Measurements from ENCODE around the gene RNF215.
A peak's percentile ranks its signal among the peaks of the same experiment; 100 is the strongest.

Gene RNF215

GRCh38 chr22:30433227-30433626 lies 46.0 kb upstream of the RNF215 start:
- Histone ChIP-seq H4K8ac (ENCODE audit: low read depth, low read length) (no peak overlapping the region), H3K36me3 (ENCODE audit: control insufficient read depth, insufficient read depth, low read length) (no peaks in the 10 kb centered on the region), H3K56ac (ENCODE audit: low read length) (no peak overlapping the region), H3K79me1 (ENCODE audit: low read length) (no peaks in the 10 kb centered on the region), H3K4me2 (ENCODE audit: low read length) (no peak overlapping the region), H3K27me3 (ENCODE audit: insufficient read depth, low read length, poor library complexity) (no peaks in the 10 kb centered on the region), H3K79me2 (ENCODE audit: control insufficient read depth, insufficient read depth, low read length) (no peaks in the 10 kb centered on the region), H2BK5ac (ENCODE audit: low read length) (no peak overlapping the region), H2AK5ac (ENCODE audit: low read length) (no peak overlapping the region), H3K23ac (ENCODE audit: low read length) (no peak overlapping the region), H2BK120ac (ENCODE audit: low read depth, low read length) (no peak overlapping the region), H3K18ac (ENCODE audit: low read length) (no peak overlapping the region), H4K5ac (ENCODE audit: low read length) (no peak overlapping the region), H3K4me1 (ENCODE audit: control insufficient read depth, low read depth, low read length) (no peaks in the 10 kb centered on the region), H3K27ac (ENCODE audit: low read depth, low read length) (no peak overlapping the region), H3K4me3 (ENCODE audit: low read length) (no peak overlapping the region), H2BK15ac (replicated peaks; ENCODE audit: low read depth) (no peak overlapping the region), H3K4ac (ENCODE audit: low read depth, low read length) (no peak overlapping the region), H3K9ac (ENCODE audit: low read length) (no peak overlapping the region)
- DNase-seq: no peak
- WGBS (ENCODE audit: extremely low coverage, insufficient coverage, low lambda C conversion rate): no CpG with 5 or more reads among the region's 3 CpGs

- H3K27me3 ChIP-seq (ENCODE audit: insufficient read depth, low read length, poor library complexity): no peaks in the 10 kb centered on the region
- H3K18ac ChIP-seq (ENCODE audit: low read length): no peak overlapping the region
- no peak overlapping the region for H3K4ac ChIP-seq (ENCODE audit: low read depth, low read length)
- H3K56ac ChIP-seq (ENCODE audit: low read length): peak overlapping the region; percentile 46
- H2BK5ac ChIP-seq (ENCODE audit: low read length): no peak overlapping the region
- no peak overlapping the region for H4K5ac ChIP-seq (ENCODE audit: low read length)
- no CpG with 5 or more reads among the region's 2 CpGs for WGBS (ENCODE audit: extremely low coverage, insufficient coverage, low lambda C conversion rate)
- no peak overlapping the region for H3K27ac ChIP-seq (ENCODE audit: low read depth, low read length)
- H3K9ac ChIP-seq (ENCODE audit: low read length): no peak overlapping the region
- DNase-seq: no peak
- no peak overlapping the region for H2BK120ac ChIP-seq (ENCODE audit: low read depth, low read length)
- H4K8ac ChIP-seq (ENCODE audit: low read depth, low read length): no peak overlapping the region
- no peak overlapping the region for H3K23ac ChIP-seq (ENCODE audit: low read length)
- H3K36me3 ChIP-seq (ENCODE audit: control insufficient read depth, insufficient read depth, low read length): no peaks in the 10 kb centered on the region
- no peaks in the 10 kb centered on the region for H3K79me1 ChIP-seq (ENCODE audit: low read length)
- no peak overlapping the region for H3K4me2 ChIP-seq (ENCODE audit: low read length)
- no peaks in the 10 kb centered on the region for H3K4me1 ChIP-seq (ENCODE audit: control insufficient read depth, low read depth, low read length)
- no peak overlapping the region for H2BK15ac ChIP-seq (replicated peaks; ENCODE audit: low read depth)
- H2AK5ac ChIP-seq (ENCODE audit: low read length): no peak overlapping the region
- no peaks in the 10 kb centered on the region for H3K79me2 ChIP-seq (ENCODE audit: control insufficient read depth, insufficient read depth, low read length)
- H3K4me3 ChIP-seq (ENCODE audit: low read length): no peak overlapping the region
Observed at GRCh38 chr22:30432520-30432919, 45.3 kb upstream of the RNF215 start.

- H3K79me1 ChIP-seq (ENCODE audit: low read length): no peaks in the 10 kb centered on the region
- no peaks in the 10 kb centered on the region for H3K79me2 ChIP-seq (ENCODE audit: control insufficient read depth, insufficient read depth, low read length)
- no peaks in the 10 kb centered on the region for H3K36me3 ChIP-seq (ENCODE audit: control insufficient read depth, insufficient read depth, low read length)
- no peak overlapping the region for H3K27ac ChIP-seq (ENCODE audit: low read depth, low read length)
- no peak overlapping the region for H3K23ac ChIP-seq (ENCODE audit: low read length)
- no CpG with 5 or more reads among the region's 4 CpGs for WGBS (ENCODE audit: extremely low coverage, insufficient coverage, low lambda C conversion rate)
- H2AK5ac ChIP-seq (ENCODE audit: low read length): no peak overlapping the region
- no peak overlapping the region for H3K56ac ChIP-seq (ENCODE audit: low read length)
- no peak overlapping the region for H2BK5ac ChIP-seq (ENCODE audit: low read length)
- no peaks in the 10 kb centered on the region for H3K4me1 ChIP-seq (ENCODE audit: control insufficient read depth, low read depth, low read length)
- H3K27me3 ChIP-seq (ENCODE audit: insufficient read depth, low read length, poor library complexity): no peaks in the 10 kb centered on the region
- H3K4me3 ChIP-seq (ENCODE audit: low read length): no peak overlapping the region
- no peak overlapping the region for H4K5ac ChIP-seq (ENCODE audit: low read length)
- no peak overlapping the region for H2BK120ac ChIP-seq (ENCODE audit: low read depth, low read length)
- no peak overlapping the region for H3K4ac ChIP-seq (ENCODE audit: low read depth, low read length)
- no peak for DNase-seq
- H3K9ac ChIP-seq (ENCODE audit: low read length): no peak overlapping the region
- no peak overlapping the region for H3K4me2 ChIP-seq (ENCODE audit: low read length)
- no peak overlapping the region for H2BK15ac ChIP-seq (replicated peaks; ENCODE audit: low read depth)
- H3K18ac ChIP-seq (ENCODE audit: low read length): no peak overlapping the region
- no peak overlapping the region for H4K8ac ChIP-seq (ENCODE audit: low read depth, low read length)
Observed at GRCh38 chr22:30432096-30432495, 44.9 kb upstream of the RNF215 start.

DNA sequence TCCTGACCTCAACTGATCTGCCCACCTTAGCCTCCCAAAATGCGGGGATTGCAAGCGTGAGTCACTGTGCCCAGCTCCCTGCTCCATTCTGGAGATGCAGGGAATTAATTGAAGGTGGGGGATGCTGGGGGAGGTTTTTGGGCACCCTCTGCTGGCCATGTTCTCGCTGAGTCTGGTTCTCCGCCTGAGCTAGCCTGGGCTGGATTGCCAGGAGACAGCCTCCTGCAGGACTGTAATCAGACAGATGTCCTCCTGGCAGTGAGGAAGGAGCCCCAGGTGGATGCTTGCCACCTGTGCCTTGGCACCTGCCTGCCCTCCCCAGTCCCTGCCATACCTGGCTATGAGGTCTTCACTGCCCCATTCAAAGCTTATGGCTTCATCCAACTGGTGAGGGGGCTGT lies 43.7 kb upstream of the RNF215 start:
- Histone ChIP-seq H2BK15ac (replicated peaks; ENCODE audit: low read depth) (no peak overlapping the region), H3K4ac (ENCODE audit: low read depth, low read length) (no peak overlapping the region), H3K36me3 (ENCODE audit: control insufficient read depth, insufficient read depth, low read length) (no peaks in the 10 kb centered on the region), H2BK120ac (ENCODE audit: low read depth, low read length) (no peak overlapping the region), H3K18ac (ENCODE audit: low read length) (no peak overlapping the region), H2BK5ac (ENCODE audit: low read length) (no peak overlapping the region), H3K4me1 (ENCODE audit: control insufficient read depth, low read depth, low read length) (no peaks in the 10 kb centered on the region), H2AK5ac (ENCODE audit: low read length) (no peak overlapping the region), H4K8ac (ENCODE audit: low read depth, low read length) (no peak overlapping the region), H3K79me1 (ENCODE audit: low read length) (peaks cover 3% of the 10 kb centered on the region), H3K27me3 (ENCODE audit: insufficient read depth, low read length, poor library complexity) (no peaks in the 10 kb centered on the region), H3K9ac (ENCODE audit: low read length) (no peak overlapping the region), H3K4me2 (ENCODE audit: low read length) (no peak overlapping the region), H4K5ac (ENCODE audit: low read length) (no peak overlapping the region), H3K23ac (ENCODE audit: low read length) (no peak overlapping the region), H3K79me2 (ENCODE audit: control insufficient read depth, insufficient read depth, low read length) (no peaks in the 10 kb centered on the region), H3K56ac (ENCODE audit: low read length) (no peak overlapping the region), H3K27ac (ENCODE audit: low read depth, low read length) (no peak overlapping the region), H3K4me3 (ENCODE audit: low read length) (no peak overlapping the region)
- DNase-seq: no peak
- WGBS (ENCODE audit: extremely low coverage, insufficient coverage, low lambda C conversion rate): no CpG with 5 or more reads among the region's 4 CpGs

- no peak overlapping the region for H3K18ac ChIP-seq (ENCODE audit: low read length)
- H3K36me3 ChIP-seq (ENCODE audit: control insufficient read depth, insufficient read depth, low read length): no peaks in the 10 kb centered on the region
- H3K79me2 ChIP-seq (ENCODE audit: control insufficient read depth, insufficient read depth, low read length): no peaks in the 10 kb centered on the region
- WGBS (ENCODE audit: extremely low coverage, insufficient coverage, low lambda C conversion rate): no CpG with 5 or more reads among the region's 4 CpGs
- no peak overlapping the region for H2BK15ac ChIP-seq (replicated peaks; ENCODE audit: low read depth)
- no peak overlapping the region for H2BK5ac ChIP-seq (ENCODE audit: low read length)
- H2AK5ac ChIP-seq (ENCODE audit: low read length): no peak overlapping the region
- H3K56ac ChIP-seq (ENCODE audit: low read length): no peak overlapping the region
- no peak overlapping the region for H4K5ac ChIP-seq (ENCODE audit: low read length)
- H3K9ac ChIP-seq (ENCODE audit: low read length): no peak overlapping the region
- peaks cover 1% of the 10 kb centered on the region for H3K4me1 ChIP-seq (ENCODE audit: control insufficient read depth, low read depth, low read length)
- no peak overlapping the region for H4K8ac ChIP-seq (ENCODE audit: low read depth, low read length)
- H3K79me1 ChIP-seq (ENCODE audit: low read length): peaks cover 3% of the 10 kb centered on the region
- no peak overlapping the region for H3K4ac ChIP-seq (ENCODE audit: low read depth, low read length)
- no peak overlapping the region for H2BK120ac ChIP-seq (ENCODE audit: low read depth, low read length)
- H3K27me3 ChIP-seq (ENCODE audit: insufficient read depth, low read length, poor library complexity): no peaks in the 10 kb centered on the region
- no peak overlapping the region for H3K23ac ChIP-seq (ENCODE audit: low read length)
- H3K4me3 ChIP-seq (ENCODE audit: low read length): no peak overlapping the region
- H3K4me2 ChIP-seq (ENCODE audit: low read length): no peak overlapping the region
- no peak overlapping the region for H3K27ac ChIP-seq (ENCODE audit: low read depth, low read length)
- DNase-seq: peak; percentile 13
Observed at GRCh38 chr22:30429887-30430286, 42.7 kb upstream of the RNF215 start.

DNA sequence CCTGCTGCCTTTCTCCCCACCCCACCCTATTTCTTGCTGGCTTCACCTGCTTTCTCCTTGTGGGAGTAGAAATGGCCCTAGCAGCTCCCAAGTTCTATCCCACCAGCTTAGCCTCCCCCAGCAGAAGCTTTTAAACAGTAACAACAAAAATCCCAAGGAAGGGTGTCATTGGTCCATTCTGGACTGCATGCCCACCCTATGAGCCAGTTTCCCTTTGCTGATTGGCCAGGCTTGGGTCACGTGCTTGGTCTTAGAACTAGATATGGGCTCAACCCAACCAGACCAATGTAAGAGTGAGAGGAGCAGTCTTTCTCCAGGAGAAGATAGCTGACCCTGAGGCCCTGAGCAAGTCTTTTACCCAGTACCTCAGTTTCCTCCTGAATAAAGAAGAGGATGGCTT lies 40.7 kb upstream of the RNF215 start:
- no CpG with 5 or more reads among the region's 1 CpG for WGBS (ENCODE audit: extremely low coverage, insufficient coverage, low lambda C conversion rate)
- Histone ChIP-seq H3K36me3 (ENCODE audit: control insufficient read depth, insufficient read depth, low read length) (no peaks in the 10 kb centered on the region), H3K4me2 (ENCODE audit: low read length) (no peak overlapping the region), H2BK15ac (replicated peaks; ENCODE audit: low read depth) (no peak overlapping the region), H3K56ac (ENCODE audit: low read length) (no peak overlapping the region), H3K23ac (ENCODE audit: low read length) (no peak overlapping the region), H4K5ac (ENCODE audit: low read length) (no peak overlapping the region), H3K27ac (ENCODE audit: low read depth, low read length) (no peak overlapping the region), H4K8ac (ENCODE audit: low read depth, low read length) (no peak overlapping the region), H3K9ac (ENCODE audit: low read length) (no peak overlapping the region), H2BK120ac (ENCODE audit: low read depth, low read length) (no peak overlapping the region), H3K4me1 (ENCODE audit: control insufficient read depth, low read depth, low read length) (peaks cover 3% of the 10 kb centered on the region), H2AK5ac (ENCODE audit: low read length) (no peak overlapping the region), H3K79me2 (ENCODE audit: control insufficient read depth, insufficient read depth, low read length) (no peaks in the 10 kb centered on the region), H3K27me3 (ENCODE audit: insufficient read depth, low read length, poor library complexity) (no peaks in the 10 kb centered on the region), H3K4ac (ENCODE audit: low read depth, low read length) (no peak overlapping the region), H3K4me3 (ENCODE audit: low read length) (no peak overlapping the region), H3K79me1 (ENCODE audit: low read length) (peaks cover 3% of the 10 kb centered on the region), H2BK5ac (ENCODE audit: low read length) (no peak overlapping the region), H3K18ac (ENCODE audit: low read length) (no peak overlapping the region)
- no peak for DNase-seq
